ENCODE results near the gene CAPN14. TPM values are rescaled to one million over a fixed set of nuclear protein-coding genes. Genes with fewer than 3 reads are reported as not detected.

Gene CAPN14
- total RNA-seq, 2 experiments from 2014 or later: 0.59 to 0.69 TPM

- POLR2A ChIA-PET: no interaction called here
- Mint-ChIP-seq H3K4me1 (ENCODE audit: low read depth) (no peaks in the 10 kb centered on the region), H3K27ac (no peak overlapping the region), H3K27me3 (peaks cover 1% of the 10 kb centered on the region), H3K36me3 (ENCODE audit: low read depth) (no peaks in the 10 kb centered on the region), H3K9me3 (no peaks in the 10 kb centered on the region), H3K4me3 (no peak overlapping the region)
- ATAC-seq (no peak), DNase-seq (no peak)
- TF ChIP-seq CTCF (IDR thresholded peaks at IDR 0.05): no peak
- CTCF ChIA-PET: interaction anchor here (0.9 to 4.9 kb wide), 8 partner anchors 9 to 457 kb away, joined by 3 to 93 read pairs (median 12); no protein-coding TSS in a partner anchor
- intact Hi-C loops (cut with micrococcal nuclease): loop anchor here (2.0 to 10.0 kb wide), 2 partner anchors 154 to 460 kb away; no protein-coding TSS in a partner anchor
Measured at GRCh38 chr2:31171142-31171541, 46.2 kb downstream of the CAPN14 start.

- ChIA-PET POLR2A (no interaction called here), CTCF (interaction anchor here (0.6 to 4.9 kb wide), 41 partner anchors 9 to 1291 kb away, joined by 3 to 93 read pairs (median 3); partner anchors contain the start of gene GALNT14)
- H3K27me3 Mint-ChIP-seq: peaks cover 3% of the 10 kb centered on the region
- no peaks in the 10 kb centered on the region for H3K4me1 Mint-ChIP-seq (ENCODE audit: low read depth)
- no peak overlapping the region for H3K27ac Mint-ChIP-seq
- TF ChIP-seq CTCF (IDR thresholded peaks at IDR 0.05): peak; percentile 90
- intact Hi-C loops (cut with micrococcal nuclease): loop anchor here (2.0 to 10.0 kb wide), 2 partner anchors 155 to 459 kb away; no protein-coding TSS in a partner anchor
- ATAC-seq (peak; percentile 93), DNase-seq (peak; percentile 64)
- no peaks in the 10 kb centered on the region for H3K9me3 Mint-ChIP-seq
- no peaks in the 10 kb centered on the region for H3K36me3 Mint-ChIP-seq (ENCODE audit: low read depth)
- no peak overlapping the region for H3K4me3 Mint-ChIP-seq
Measured at GRCh38 chr2:31170071-31170698, 47.1 kb downstream of the CAPN14 start.

- CTCF ChIA-PET: interaction anchor here (1.0 to 1.4 kb wide), 4 partner anchors 16 to 1003 kb away, joined by 3 to 6 read pairs (median 3); no protein-coding TSS in a partner anchor
Measured at GRCh38 chr2:31168291-31168690, 49.0 kb downstream of the CAPN14 start.

DNA sequence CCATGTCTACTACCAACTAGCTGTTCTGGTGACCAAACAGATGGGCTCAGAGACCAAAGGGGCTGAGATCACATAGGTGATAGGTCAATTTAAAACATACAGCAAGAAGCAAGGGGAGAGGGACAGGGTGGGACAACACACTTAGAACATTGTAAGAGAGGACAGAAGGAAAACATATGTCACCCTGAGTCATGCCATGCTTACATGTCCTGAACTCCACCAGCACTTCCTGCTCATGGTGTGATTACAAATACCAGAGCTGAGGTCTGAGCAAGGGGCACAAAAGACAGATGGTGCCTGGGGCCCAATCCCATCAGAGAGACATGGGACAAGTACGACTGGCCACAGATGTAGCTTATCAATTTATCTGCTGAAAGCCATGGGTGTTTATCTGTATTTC, 50.4 kb downstream of the CAPN14 start:
- Mint-ChIP-seq H3K36me3 (ENCODE audit: low read depth) (no peaks in the 10 kb centered on the region), H3K4me1 (ENCODE audit: low read depth) (no peaks in the 10 kb centered on the region), H3K4me3 (no peak overlapping the region), H3K9me3 (no peaks in the 10 kb centered on the region), H3K27ac (no peak overlapping the region), H3K27me3 (peaks cover 3% of the 10 kb centered on the region)
- ChIA-PET POLR2A (no interaction called here), CTCF (interaction anchor here (0.7 to 3.7 kb wide), 5 partner anchors 114 to 1003 kb away, joined by 3 to 15 read pairs (median 4); no protein-coding TSS in a partner anchor)
- DNase-seq (no peak), ATAC-seq (no peak)
- TF ChIP-seq CTCF (IDR thresholded peaks at IDR 0.05): no peak
- intact Hi-C loops (cut with micrococcal nuclease): no loop called here

More at GRCh38 chr2:31168291-31168690, 49.0 kb downstream of the CAPN14 start:
- DNase-seq: no peak
- Mint-ChIP-seq H3K4me1 (ENCODE audit: low read depth) (no peaks in the 10 kb centered on the region), H3K4me3 (no peak overlapping the region), H3K36me3 (ENCODE audit: low read depth) (no peaks in the 10 kb centered on the region), H3K27me3 (peaks cover 3% of the 10 kb centered on the region), H3K9me3 (no peaks in the 10 kb centered on the region), H3K27ac (no peak overlapping the region)
- no peak for TF ChIP-seq CTCF (IDR thresholded peaks at IDR 0.05)
- no peak for ATAC-seq
- POLR2A ChIA-PET: no interaction called here
- intact Hi-C loops (cut with micrococcal nuclease): no loop called here

- DNase-seq: no peak
- Mint-ChIP-seq H3K4me1 (ENCODE audit: low read depth) (no peaks in the 10 kb centered on the region), H3K27me3 (peaks cover 3% of the 10 kb centered on the region), H3K9me3 (no peaks in the 10 kb centered on the region), H3K36me3 (ENCODE audit: low read depth) (no peaks in the 10 kb centered on the region), H3K4me3 (no peak overlapping the region), H3K27ac (no peak overlapping the region)
- intact Hi-C loops (cut with micrococcal nuclease): no loop called here
- ATAC-seq: no peak
- POLR2A ChIA-PET: no interaction called here
- CTCF ChIA-PET: no interaction called here
- no peak for TF ChIP-seq CTCF (IDR thresholded peaks at IDR 0.05)
Measured at GRCh38 chr2:31163011-31163539, 54.2 kb downstream of the CAPN14 start.

Data from activated CD8-positive, alpha-beta T cell treated with anti-CD3 and anti-CD28 coated beads for 36 hours (primary cell).